Measurements from ENCODE around the gene HES7.

Gene HES7

DNA sequence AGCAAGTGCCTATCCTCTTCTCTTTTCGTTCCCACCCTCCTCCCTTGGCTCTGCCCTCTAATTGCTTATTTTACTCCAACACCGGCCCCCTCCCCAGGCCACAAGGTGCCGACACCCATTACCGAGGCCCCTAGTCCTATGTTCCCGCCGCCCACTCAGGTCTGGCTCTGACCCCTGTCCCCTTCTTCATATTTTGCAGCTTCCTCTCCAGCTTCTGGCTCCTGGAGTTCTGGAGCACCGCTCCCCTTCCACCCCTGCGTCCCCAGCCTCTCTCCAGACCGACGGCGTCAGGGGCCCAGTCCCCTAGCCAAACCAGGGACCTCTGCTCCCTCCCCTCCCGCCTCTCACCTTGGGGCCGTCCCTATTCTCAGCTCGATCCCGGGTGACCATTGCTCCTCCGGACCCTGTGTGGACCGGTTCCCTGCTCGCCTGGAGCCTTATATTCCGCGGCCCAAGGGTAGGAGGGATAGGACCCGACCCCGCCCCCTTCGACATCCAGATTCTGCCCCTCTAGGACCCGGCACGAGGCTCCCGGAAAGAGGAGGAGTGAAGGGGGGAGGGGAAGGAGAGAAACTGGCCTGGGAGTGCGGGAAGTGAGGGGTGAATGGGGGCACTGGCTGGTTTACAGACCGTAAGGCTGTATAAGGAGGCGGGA is at the start of gene HES7:
Gene HES7, minus strand, starts transcription at position 412 of the 655 bp plus-strand sequence. Its CDS starts 22 bp downstream, at position 390.
- DNase-seq, result no peak

DNA sequence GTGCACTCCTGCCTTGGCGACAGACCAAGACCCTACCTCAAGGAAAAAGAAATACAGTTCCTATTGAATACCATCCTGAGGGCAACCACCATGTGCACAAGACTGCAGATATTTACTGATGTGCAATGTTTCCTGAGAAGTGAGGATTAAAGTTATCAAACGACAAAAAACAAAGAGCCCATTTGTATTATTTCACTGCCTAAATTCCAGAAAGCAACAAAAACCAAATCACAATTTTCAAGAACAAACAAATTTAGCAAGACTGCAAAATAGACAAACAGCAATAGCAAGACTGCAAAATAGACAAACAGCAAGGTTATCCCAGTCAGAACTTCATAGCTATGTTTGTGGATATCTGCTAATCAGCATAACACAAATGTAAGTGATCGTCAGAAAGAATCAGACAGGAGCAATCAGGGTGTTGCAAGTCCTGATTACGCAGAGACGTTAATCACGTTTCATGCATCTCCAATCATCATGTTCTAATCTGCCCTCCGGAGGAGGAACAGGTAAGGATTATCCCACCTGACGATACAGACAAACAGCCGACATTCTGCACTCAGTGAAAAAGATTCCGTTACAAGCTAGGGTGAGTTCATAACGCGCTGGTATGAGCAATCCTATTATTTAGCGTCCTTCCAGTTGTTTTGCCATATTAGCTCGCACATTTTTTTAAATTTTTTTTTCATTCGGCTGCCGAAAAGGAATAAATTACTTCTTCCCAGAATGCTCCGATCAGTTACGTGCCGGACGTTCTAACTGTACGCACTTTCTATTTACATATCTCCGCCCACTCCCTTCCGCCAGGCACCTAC is 49.4 kb upstream of the HES7 start:
- peak; percentile 88 for DNase-seq

DNA sequence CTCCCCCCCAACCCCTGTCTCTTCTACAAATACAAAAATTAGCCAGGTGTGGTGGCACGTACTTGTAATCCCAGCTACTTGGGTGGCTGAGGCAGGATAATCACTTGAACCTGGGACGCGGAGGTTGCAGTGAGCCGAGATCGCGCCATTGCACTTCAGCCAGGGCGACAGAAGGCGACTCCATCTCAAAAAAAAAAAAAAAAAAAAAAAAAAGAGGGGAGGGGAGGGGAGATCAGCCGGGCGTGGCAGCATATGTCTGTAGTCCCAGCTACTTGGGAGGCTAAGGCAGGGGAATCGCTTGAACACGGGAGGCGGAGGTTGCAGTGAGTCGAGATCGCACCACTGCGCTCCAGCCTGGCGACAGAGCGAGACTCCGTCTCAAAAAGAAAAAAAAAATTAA is 46.3 kb upstream of the HES7 start:
- DNase-seq, result peak; percentile 74

- no peak for DNase-seq
Observed at GRCh38 chr17:8167526-8167925, 43.6 kb upstream of the HES7 start.

DNA sequence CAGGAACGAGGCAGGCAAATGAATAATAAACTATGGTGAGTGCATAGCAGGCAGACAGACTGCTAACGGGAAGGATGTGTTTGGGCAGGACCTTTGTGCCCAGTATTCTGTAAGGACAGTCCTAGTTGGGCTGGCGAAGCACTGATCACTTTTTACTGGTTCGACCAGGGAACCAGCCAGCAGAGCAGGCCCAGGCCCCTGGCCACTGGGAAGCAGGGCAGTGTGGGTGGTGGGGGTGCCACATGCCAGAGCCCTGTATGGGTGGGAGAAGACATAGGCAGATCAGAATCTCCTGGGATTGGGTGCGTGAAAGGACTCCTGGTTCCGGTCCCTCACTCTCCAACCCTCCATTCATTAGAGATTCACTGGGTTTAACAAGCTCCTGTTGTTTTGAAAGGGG is 42.8 kb upstream of the HES7 start:
- no peak for DNase-seq

DNA sequence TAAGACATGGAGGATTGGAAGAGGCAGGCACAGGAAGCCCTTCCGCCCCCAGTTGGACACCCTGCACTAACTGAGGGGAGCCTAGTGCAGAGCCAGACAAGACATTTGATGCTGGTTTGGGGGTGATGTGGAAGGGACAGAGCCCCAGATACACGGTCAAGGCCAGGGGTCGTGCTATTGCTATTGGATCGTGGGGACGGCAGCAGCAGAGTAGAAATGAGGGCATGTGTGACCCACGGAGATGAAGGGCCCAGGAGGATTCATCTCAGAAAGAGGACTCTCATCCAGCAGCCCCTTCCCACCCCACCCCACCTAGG is 40.9 kb upstream of the HES7 start:
- DNase-seq, result no peak

DNA sequence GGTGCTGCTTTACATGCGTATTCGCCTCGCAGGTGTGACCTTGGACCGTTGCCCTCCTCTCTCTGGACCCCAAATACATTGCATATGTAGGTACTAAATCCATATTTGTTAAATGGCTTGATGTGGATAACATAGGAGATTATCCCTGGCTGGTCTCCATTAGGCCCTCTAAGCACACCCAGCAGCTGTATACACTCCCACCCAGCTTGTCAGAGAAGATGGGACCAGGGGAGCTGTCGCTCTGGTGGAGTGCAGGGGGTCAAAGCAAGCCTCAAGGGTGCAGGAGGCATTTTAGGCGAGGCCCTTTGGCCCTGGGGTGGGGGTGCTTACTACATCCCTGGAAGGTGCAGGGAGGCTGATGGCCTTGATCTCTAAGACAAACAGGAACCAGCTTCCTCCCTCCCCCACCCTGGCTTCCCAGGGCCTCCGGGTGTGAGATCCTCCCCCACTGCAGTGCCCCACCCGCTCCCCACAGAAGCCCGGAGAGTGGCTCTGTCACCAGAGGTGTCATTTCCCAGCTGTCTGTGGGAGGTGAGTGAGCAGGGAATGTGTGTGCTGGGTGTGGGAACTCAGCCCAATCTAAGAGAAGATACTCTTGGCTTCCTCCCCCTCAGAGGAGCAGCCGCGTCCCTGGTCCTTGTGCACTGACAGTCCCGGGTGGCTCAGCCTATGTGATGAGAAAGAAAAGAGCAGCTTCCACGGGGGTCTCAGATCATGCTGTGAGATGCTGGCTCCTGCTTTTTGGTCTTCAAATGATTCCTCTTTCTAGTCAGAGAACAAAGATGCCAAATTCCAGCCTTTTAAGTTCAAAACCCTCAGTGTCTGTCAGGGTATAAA is 40.3 kb upstream of the HES7 start:
- DNase-seq, result no peak

- DNase-seq, result no peak
Observed at GRCh38 chr17:8162997-8163977, 39.4 kb upstream of the HES7 start.

- peak; percentile 74 for DNase-seq
Observed at GRCh38 chr17:8162233-8162996, 38.5 kb upstream of the HES7 start, which contains the start of gene VAMP2. VAMP2 (minus strand) TSS chr17:8162948; CDS start chr17:8162879, 69 bp downstream.

DNA sequence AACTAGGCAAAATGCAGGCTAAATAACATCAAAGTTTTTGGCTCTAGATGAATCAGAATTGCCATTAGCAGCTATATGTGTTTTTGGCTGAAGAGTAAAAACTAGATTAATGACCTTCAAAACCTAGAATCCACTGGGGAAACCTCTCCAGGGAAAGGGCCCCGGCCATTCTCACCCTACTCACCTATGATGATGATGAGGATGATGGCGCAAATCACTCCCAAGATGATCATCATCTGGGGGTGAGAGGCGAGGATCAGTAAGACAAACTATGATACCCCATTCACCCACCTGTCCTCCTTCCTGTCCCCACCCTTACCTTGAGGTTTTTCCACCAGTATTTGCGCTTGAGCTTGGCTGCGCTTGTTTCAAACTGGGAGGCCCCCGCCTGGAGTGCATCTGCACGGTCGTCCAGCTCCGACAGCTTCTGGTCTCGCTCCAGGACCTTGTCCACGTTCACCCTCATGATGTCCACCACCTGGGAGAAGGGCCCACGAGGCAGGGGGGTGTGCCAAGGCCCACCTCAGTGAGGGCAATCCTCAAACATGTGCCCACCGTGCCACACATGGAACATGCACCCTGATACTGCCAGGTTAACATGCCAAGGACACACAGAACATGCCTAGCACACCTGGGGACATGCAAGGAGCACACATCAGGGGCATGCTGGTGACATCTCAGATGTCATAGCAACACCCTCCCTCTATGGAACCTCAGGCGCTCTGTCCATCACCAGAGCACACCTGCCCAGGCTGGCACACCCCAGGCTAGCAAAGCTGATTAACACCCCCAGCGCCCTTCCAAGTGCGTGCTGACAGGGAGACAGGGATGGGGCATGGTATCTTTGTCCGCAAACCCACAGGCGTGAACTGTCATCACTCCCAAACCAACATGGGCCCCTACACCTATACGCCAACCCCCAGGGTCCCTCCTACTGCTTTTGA is 37.7 kb upstream of the HES7 start:
- no peak for DNase-seq

DNA sequence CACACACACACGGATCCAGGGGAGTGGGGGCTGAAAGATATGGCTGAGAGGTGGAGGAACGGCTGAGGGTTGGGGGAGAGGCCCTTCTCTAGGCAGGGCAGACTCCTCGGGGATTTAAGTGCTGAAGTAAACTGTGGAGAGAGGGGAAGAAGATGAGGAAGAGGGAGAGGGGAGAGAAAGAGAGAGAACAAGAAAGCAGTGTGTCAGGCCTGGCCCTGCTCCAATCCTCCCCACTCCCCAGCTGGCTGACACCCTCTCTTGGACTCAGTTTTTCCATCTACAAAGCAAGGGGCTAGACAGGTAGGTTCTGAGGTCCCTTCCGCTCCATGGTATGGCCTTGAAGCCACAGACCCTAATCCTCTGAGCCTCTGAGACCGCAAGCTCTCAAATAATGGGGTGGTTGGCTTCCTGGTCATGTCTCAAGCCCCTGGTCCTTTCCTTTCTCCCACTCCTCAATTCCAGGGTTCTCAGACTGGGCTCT is 36.9 kb upstream of the HES7 start:
- no peak for DNase-seq

DNA sequence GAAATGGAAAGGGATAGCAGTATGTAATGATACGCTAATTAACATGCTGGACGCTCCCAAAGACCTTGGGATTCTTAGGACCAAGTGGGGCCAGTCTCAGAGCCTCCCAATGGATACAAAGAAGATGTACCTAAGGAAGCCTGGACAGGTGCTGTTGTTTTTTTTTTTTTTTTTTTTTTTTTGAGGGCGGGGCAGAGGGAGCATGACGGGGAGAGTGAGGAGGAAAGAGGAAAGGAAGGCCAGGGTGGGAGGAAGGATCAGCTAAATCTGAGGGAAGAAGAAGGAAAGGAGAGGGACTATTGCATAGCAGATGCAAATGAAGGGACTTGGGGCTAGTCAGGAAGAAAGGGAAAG is 36.3 kb upstream of the HES7 start:
- DNase-seq, result no peak

- DNase-seq, result no peak
Observed at GRCh38 chr17:8159459-8160223, 35.7 kb upstream of the HES7 start.

DNA sequence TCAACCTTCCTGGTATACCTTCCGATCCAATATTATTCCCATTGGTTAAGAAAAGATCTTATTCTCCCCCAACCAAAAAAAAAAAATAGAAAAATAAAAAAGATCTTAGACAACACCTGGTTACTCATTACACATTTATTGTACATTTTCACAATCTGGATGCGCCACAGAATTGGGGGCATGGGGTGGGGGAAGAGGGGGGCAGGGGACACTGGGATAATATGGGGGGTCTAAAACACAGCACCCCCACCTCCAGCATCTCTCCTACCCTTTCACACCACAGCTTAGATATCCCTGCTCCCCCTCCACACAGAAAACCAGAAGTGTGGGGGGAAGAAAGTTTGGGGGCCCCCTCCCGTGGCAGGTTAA is 35.1 kb upstream of the HES7 start:
- DNase-seq, result no peak

GRCh38 chr17:8158267-8159031 is 34.5 kb upstream of the HES7 start:
- DNase-seq, result no peak

GRCh38 chr17:8156246-8156992 is 32.5 kb upstream of the HES7 start:
- DNase-seq, result peak; percentile 99

- no peak for DNase-seq
Observed at GRCh38 chr17:8155996-8156245, 32.0 kb upstream of the HES7 start.

DNA sequence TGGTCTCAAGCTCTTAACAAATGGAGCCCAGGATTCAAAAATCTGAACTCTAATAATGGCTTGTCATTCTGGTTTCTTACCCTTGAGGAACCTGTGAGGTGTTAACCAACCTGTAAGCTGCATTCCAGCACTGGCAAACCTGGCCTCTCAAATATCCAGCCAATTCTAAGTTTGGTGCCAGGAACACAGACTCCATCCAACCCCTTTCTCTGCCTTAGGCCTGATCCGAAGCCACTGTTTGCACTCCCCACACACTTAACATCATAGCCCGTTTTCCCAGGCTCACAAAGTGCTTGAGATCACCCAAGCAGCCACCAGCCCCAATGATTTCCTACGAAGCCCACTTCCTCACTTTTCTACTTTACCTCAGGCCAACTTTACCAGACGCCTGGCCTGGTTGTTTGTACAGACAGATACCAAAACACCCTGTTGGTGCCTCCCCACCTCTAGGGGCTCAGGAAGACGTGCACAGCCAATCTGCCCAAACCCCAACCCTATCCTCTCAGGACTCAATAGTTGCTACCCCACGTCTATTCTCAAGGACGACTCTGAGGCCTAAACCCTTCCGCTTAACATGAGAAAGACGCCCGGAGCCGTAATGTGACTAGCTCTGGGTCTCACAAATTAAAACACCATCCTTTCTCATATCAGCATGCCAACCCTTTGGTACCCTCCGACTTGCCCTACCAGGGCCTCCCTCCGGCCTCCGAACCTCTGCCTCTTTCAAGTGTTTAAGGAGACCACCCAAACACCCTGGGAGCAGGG is 31.5 kb upstream of the HES7 start:
- no peak for DNase-seq

Data from NCI-H2171 (cell line).